K562 (cell line): Measurements from ENCODE around the gene SERPINA1. TPM values are rescaled to one million over a fixed set of nuclear protein-coding genes. Genes with fewer than 3 reads are reported as not detected.

Source experiments
- ATAC-seq: fragments of 200-7000 bp; cut with Tn5 transposase; 3 replicates; pipeline ENCODE4 v1.9.1; 2020; ENCODE audit warnings: moderate library complexity
- BruUV-seq: library from RNA; stranded (reverse); fragments of 400-500 nt; replicated peaks from 2 replicates; lab custom pipeline; 2021; lab: Mats Ljungman, UMichigan
- CTCF ChIA-PET: fragments of 300-600 bp; formaldehyde crosslinking; extraction: SDS; loops from one replicate; lab custom pipeline; 2021; ENCODE audit warnings: low intra/inter-chr PET ratio; lab: Yijun Ruan, JAX
- POLR2A ChIA-PET: fragments of 300-600, 350-650 bp; sonication (Branson Sonifier 250); formaldehyde crosslinking; extraction: SDS; loops from one replicate; lab custom pipeline; 2021; ENCODE audit warnings: antibody characterized with exemption, inconsistent platforms; lab: Yijun Ruan, JAX
- DNase-seq, 4 experiments: peaks; one replicate each; pipeline versions ENCODE4 v3.0.0 to v3.0.0-alpha.2; 2011 to 2018; ENCODE audit warnings: low spot score in 3 of 4, mixed read lengths in 3 of 4; ENCODE audit errors: extremely low read depth in 1 of 4
- FAIRE-seq: peaks from 2 replicates; lab custom pipeline; 2011; peaks lifted over from hg19 to GRCh38; lab: Jason Lieb, UNC
- H2AFZ ChIP-seq: 2 replicates; pipeline ENCODE4 v1.6.0; 2011; ENCODE audit warnings: low read depth, low read length, control low read depth, inconsistent platforms
- H3K27ac ChIP-seq: fragments of 200-600 bp; 3 replicates; pipeline ENCODE4 v1.8.0; 2011; ENCODE audit warnings: low read depth, mild to moderate bottlenecking, control low read depth, inconsistent platforms, low read length, moderate library complexity, mixed read lengths; ENCODE audit errors: extremely low read depth
- H3K27me3 ChIP-seq, 2 experiments: fragments of 300-600 bp in 1 of 2; 2 replicates in 1 of 2; 3 replicates in 1 of 2; pipeline versions ENCODE4 v1.6.0 to v1.8.0; 2011; ENCODE audit warnings: inconsistent platforms in 2 of 2, low read length in 2 of 2, mild to moderate bottlenecking in 1 of 2, mixed read lengths in 1 of 2, moderate library complexity in 1 of 2; ENCODE audit not compliant: control insufficient read depth in 2 of 2, insufficient read depth in 2 of 2
- H3K36me3 ChIP-seq: fragments of 300-600 bp; 3 replicates; pipeline ENCODE4 v1.8.0; 2011; ENCODE audit warnings: mild to moderate bottlenecking, low read length, inconsistent platforms; ENCODE audit not compliant: control insufficient read depth, insufficient read depth
- H3K4me1 ChIP-seq, 2 experiments: fragments of 200-600 bp in 1 of 2; replicated peaks in 1 of 2; 2 replicates in 1 of 2; 3 replicates in 1 of 2; pipeline versions ENCODE4 v1.5.1 to v1.8.0; 2011; ENCODE audit warnings: inconsistent platforms in 2 of 2, low read length in 2 of 2, mild to moderate bottlenecking in 1 of 2, mixed read lengths in 1 of 2, moderate library complexity in 1 of 2; ENCODE audit not compliant: control insufficient read depth in 2 of 2, insufficient read depth in 2 of 2
- H3K4me2 ChIP-seq: 2 replicates; pipeline ENCODE4 v1.6.1; 2011; ENCODE audit warnings: low read length, control low read depth, inconsistent platforms, mixed read lengths; ENCODE audit not compliant: insufficient read depth
- H3K4me3 ChIP-seq: fragments of 200-600 bp; sonication (generic), shearing (Covaris generic); 2 replicates; pipeline ENCODE4 v1.5.1; 2016; ENCODE audit warnings: control low read depth, inconsistent platforms
- H3K79me2 ChIP-seq: fragments of 200-600 bp; 3 replicates; pipeline ENCODE4 v1.8.0; 2011; ENCODE audit warnings: low read length, inconsistent platforms; ENCODE audit not compliant: control insufficient read depth, insufficient read depth
- H3K9ac ChIP-seq, 2 experiments: 2 replicates each; pipeline versions ENCODE4 v1.6.0 to v1.6.1; 2011; ENCODE audit warnings: low read depth in 2 of 2, low read length in 2 of 2, control low read depth in 1 of 2, inconsistent platforms in 1 of 2, mild to moderate bottlenecking in 1 of 2, mixed read lengths in 1 of 2; ENCODE audit not compliant: insufficient read depth in 1 of 2
- H3K9me1 ChIP-seq: one replicate; pipeline ENCODE4 v1.6.0; 2011; ENCODE audit warnings: inconsistent platforms, mild to moderate bottlenecking, low read length, moderate library complexity; ENCODE audit not compliant: control insufficient read depth, insufficient read depth
- H3K9me3 ChIP-seq: replicated peaks from 2 replicates; pipeline ENCODE4 v1.5.1; 2011; ENCODE audit warnings: low read depth, low read length, inconsistent platforms; ENCODE audit not compliant: control insufficient read depth, insufficient read depth
- H4K20me1 ChIP-seq: replicated peaks from 2 replicates; pipeline ENCODE4 v1.6.1; 2011; ENCODE audit warnings: low read length, inconsistent platforms, mixed read lengths; ENCODE audit not compliant: control insufficient read depth, insufficient read depth
- HDAC6 ChIP-seq: IDR thresholded peaks from 2 replicates; pipeline ENCODE4 v1.6.1; 2012; ENCODE audit warnings: low read depth, mild to moderate bottlenecking, control low read depth, inconsistent platforms, low read length, moderate library complexity
- RBM25 ChIP-seq: fragments of 200-400 bp; formaldehyde crosslinking; IDR thresholded peaks from 2 replicates; pipeline ENCODE4 v1.6.1; 2018; ENCODE audit warnings: low read length, low read depth, moderate library complexity; ENCODE audit not compliant: severe bottlenecking
- ZFP36 ChIP-seq: fragments of 150-350 bp; IDR thresholded peaks from 2 replicates; pipeline ENCODE4 v1.6.1; 2018; ENCODE audit warnings: low read length, low read depth; ENCODE audit not compliant: partially characterized antibody
- WGBS: fragments of 100-300 bp; shearing (Covaris generic); methylation state at CpG from one replicate; pipeline ENCODE4 v1.1.6; 2016; ENCODE audit warnings: low coverage, mixed read lengths; ENCODE audit not compliant: insufficient coverage; ENCODE audit errors: missing lambda C conversion rate; 5-methylcytosine and 5-hydroxymethylcytosine counted together
- in situ Hi-C: fragments of 300-500 bp; cut with MboI; formaldehyde crosslinking; loops from 4 replicates; pipeline ENCODE4 v1.15.0; 2018; ENCODE audit warnings: inconsistent platforms, mixed read lengths
- intact Hi-C: fragments of 100-400 bp; cut with micrococcal nuclease; formaldehyde crosslinking; loops from 2 replicates; pipeline ENCODE4 v1.14.2; 2022
- polyA plus RNA-seq, 8 experiments: library from polyadenylated mRNA; depleted of rRNA in 4 of 8; stranded (reverse) in 5 of 8; unstranded in 3 of 8; fragments of >200 nt; fragmentation: Nextera tagmentation in 2 of 8; fragmentation: Illumina TruSeq in 1 of 8; extraction: Ambion mirVana in 2 of 8; extraction: Trizol in 1 of 8; gene quantifications; 2 replicates each; pipeline versions ENCODE4 v1.2.1 to v1.2.3, GENCODE V29; 2011 to 2014; ENCODE audit warnings: inconsistent platforms in 1 of 8, missing spikeins in 1 of 8
- total RNA-seq, 7 experiments: library from RNA; depleted of rRNA in 6 of 7; stranded (reverse); fragments of >200 nt in 6 of 7; fragmentation: Illumina TruSeq in 2 of 7; extraction: Trizol in 2 of 7; gene quantifications; 2 replicates each; pipeline versions ENCODE4 v1.2.1 to v1.2.3, GENCODE V29; 2011 to 2021; ENCODE audit warnings: low replicate concordance in 1 of 7

Gene SERPINA1
- total and polyA plus RNA-seq, 9 of the 15 experiments (the other 6 are each of a cell fraction or from before 2014, with no cell fraction given) = 4.1 TPM; not detected in 8

GRCh38 chr14:94387051-94388026, 1.1 kb downstream of the SERPINA1 start:
- POLR2A ChIA-PET = no interaction called here
- Histone ChIP-seq H3K9me3 (no peaks in the 10 kb centered on the region), H3K4me2 (no peak overlapping the region), H3K27me3 (no peaks in the 10 kb centered on the region; a peak in 1 of 5 replicates), H3K79me2 (no peaks in the 10 kb centered on the region), H3K27ac (no peak overlapping the region), H2AFZ (no peak overlapping the region), H4K20me1 (no peaks in the 10 kb centered on the region), H3K4me3 (no peak overlapping the region), H3K4me1 (no peaks in the 10 kb centered on the region), H3K9me1 (no peaks in the 10 kb centered on the region), H3K36me3 (no peaks in the 10 kb centered on the region), H3K9ac (no peak overlapping the region)
- in situ Hi-C loops (no loop called here), intact Hi-C loops (no loop called here)
- CTCF ChIA-PET = no interaction called here
- no TSS peak for BruUV-seq
- no peak for FAIRE-seq
- DNase-seq = no peak
- TF ChIP-seq RBM25 = peak; percentile 89
- no peak for TF ChIP-seq HDAC6
- TF ChIP-seq ZFP36 = peak; percentile 68
- no peak for ATAC-seq
- 2% methylated on average over 10 of the region's 12 CpGs for whole genome bisulfite sequencing
